Brain microvascular endothelial cell (primary cell): Measurements from ENCODE around the gene KNDC1.

Experiments
- DNase-seq: peaks from one replicate; pipeline ENCODE4 v3.0.0-alpha.2; 2020
- H3K27ac ChIP-seq: fragments of 250-450 bp; sonication (Bioruptor Pico); 2 replicates; pipeline ENCODE4 v1.5.1; 2020; ENCODE audit warnings: mild to moderate bottlenecking, moderate library complexity
- H3K27me3 ChIP-seq: fragments of 250-450 bp; sonication (Bioruptor Pico); replicated peaks from 2 replicates; pipeline ENCODE4 v1.5.1; 2020; ENCODE audit warnings: mild to moderate bottlenecking
- H3K36me3 ChIP-seq: fragments of 250-450 bp; sonication (Bioruptor Pico); replicated peaks from 2 replicates; pipeline ENCODE4 v1.5.1; 2020; ENCODE audit warnings: mild to moderate bottlenecking
- H3K4me3 ChIP-seq: 2 replicates; pipeline ENCODE4 v1.5.1; 2011; ENCODE audit warnings: low read depth, mild to moderate bottlenecking, control low read depth, low read length, moderate library complexity
- CTCF ChIP-seq: IDR thresholded peaks from 2 replicates; pipeline ENCODE4 v1.5.1; 2011; ENCODE audit warnings: low read depth, mild to moderate bottlenecking, moderate library complexity, low read length, control low read depth, inconsistent platforms; ENCODE audit errors: missing control alignments
- in situ Hi-C: cut with HindIII; loops from 2 replicates; pipeline ENCODE4 v1.10.0; 2017; ENCODE audit warnings: low sequenced_read_pairs, low pct_ligation_motif_present

Gene KNDC1

GRCh38 chr10:133249975-133250754, 90.1 kb downstream of the KNDC1 start:
- in situ Hi-C loops: no loop called here
- no peaks in the 10 kb centered on the region for H3K36me3 ChIP-seq
- H3K4me3 ChIP-seq: no peak overlapping the region
- no peak for DNase-seq
- H3K27ac ChIP-seq: no peak overlapping the region
- TF ChIP-seq CTCF: no peak
- peaks cover 15% of the 10 kb centered on the region for H3K27me3 ChIP-seq

GRCh38 chr10:133251388-133252222, 91.6 kb downstream of the KNDC1 start:
- TF ChIP-seq CTCF: no peak
- in situ Hi-C loops: no loop called here
- Histone ChIP-seq H3K27me3 (peaks cover 15% of the 10 kb centered on the region), H3K27ac (no peak overlapping the region), H3K36me3 (no peaks in the 10 kb centered on the region), H3K4me3 (no peak overlapping the region)
- no peak for DNase-seq

- H3K27me3 ChIP-seq: peaks cover 15% of the 10 kb centered on the region
- H3K36me3 ChIP-seq: no peaks in the 10 kb centered on the region
- DNase-seq: no peak
- H3K4me3 ChIP-seq: no peak overlapping the region
- TF ChIP-seq CTCF: no peak
- no peak overlapping the region for H3K27ac ChIP-seq
- in situ Hi-C loops: no loop called here
Observed at GRCh38 chr10:133252223-133252552, 92.2 kb downstream of the KNDC1 start.

GRCh38 chr10:133253361-133253955, 93.4 kb downstream of the KNDC1 start:
- no peak for TF ChIP-seq CTCF
- Histone ChIP-seq H3K27ac (no peak overlapping the region), H3K4me3 (no peak overlapping the region), H3K27me3 (peaks cover 12% of the 10 kb centered on the region), H3K36me3 (no peaks in the 10 kb centered on the region)
- DNase-seq: no peak
- in situ Hi-C loops: no loop called here

GRCh38 chr10:133254421-133255120, 94.6 kb downstream of the KNDC1 start:
- TF ChIP-seq CTCF: no peak
- DNase-seq: no peak
- H3K27ac ChIP-seq: no peak overlapping the region
- in situ Hi-C loops: no loop called here
- H3K36me3 ChIP-seq: no peaks in the 10 kb centered on the region
- no peak overlapping the region for H3K4me3 ChIP-seq
- peaks cover 11% of the 10 kb centered on the region for H3K27me3 ChIP-seq
